Activated naive CD8-positive, alpha-beta T cell treated with anti-CD3 and anti-CD28 coated beads, Interleukin-2, amount 10 ng/mL, durations not matched to agents 7 days and 5 days (primary cell): ENCODE data around the gene CRACR2B. TPM values are rescaled to one million over a fixed set of nuclear protein-coding genes. Genes with fewer than 3 reads are reported as not detected.

ENCODE experiments used
- ATAC-seq: fragments of 150-1000 bp; cut with Tn5 transposase; one replicate; pipeline ENCODE4 v1.10.0; 2021; ENCODE audit warnings: low read depth, moderate library complexity
- POLR2A ChIA-PET: fragments of 350-600 bp; sonication (Branson Sonifier 250); formaldehyde crosslinking; loops from one replicate; lab custom pipeline; 2021; ENCODE audit warnings: antibody characterized with exemption; lab: Charles Lee
- DNase-seq: peaks from one replicate; pipeline ENCODE4 v3.0.0; 2021
- H3K27ac Mint-ChIP-seq: one replicate; pipeline ENCODE4 v1.8.0; 2022; ENCODE audit warnings: mild to moderate bottlenecking, mixed read lengths
- H3K27me3 Mint-ChIP-seq: one replicate; pipeline ENCODE4 v1.8.0; 2022; ENCODE audit warnings: mild to moderate bottlenecking, moderate library complexity, mixed read lengths
- H3K36me3 Mint-ChIP-seq: one replicate; pipeline ENCODE4 v1.8.0; 2021; ENCODE audit warnings: mild to moderate bottlenecking, mixed read lengths
- H3K4me1 Mint-ChIP-seq: one replicate; pipeline ENCODE4 v1.8.0; 2021; ENCODE audit warnings: mixed read lengths
- H3K4me3 Mint-ChIP-seq: one replicate; pipeline ENCODE4 v1.8.0; 2022; ENCODE audit warnings: mild to moderate bottlenecking, moderate library complexity, mixed read lengths
- H3K9me3 Mint-ChIP-seq: one replicate; pipeline ENCODE4 v1.8.0; 2021; ENCODE audit warnings: mixed read lengths
- total RNA-seq, 2 experiments: library from RNA; stranded (reverse); gene quantifications; one replicate each; pipeline ENCODE4 v1.2.3, GENCODE V29; 2021

The CRACR2B gene
- 10 to 100 TPM; 10.5 to 11.2 TPM for total RNA-seq

DNA sequence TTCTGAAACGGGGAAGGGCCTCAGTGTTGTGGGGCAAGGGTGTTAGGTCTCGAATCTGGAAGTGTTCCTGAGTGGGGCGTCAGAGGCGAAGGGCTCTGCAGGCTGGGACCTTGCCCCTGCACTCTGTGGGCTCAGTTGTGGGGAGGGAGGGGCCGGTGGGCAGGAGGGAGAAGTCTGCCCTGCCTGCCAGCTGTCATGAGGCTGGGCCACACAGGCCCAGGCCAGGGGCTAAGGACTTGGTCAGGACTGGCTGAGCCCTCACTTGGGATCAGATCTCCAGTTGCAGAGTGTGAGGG is at the start of gene CRACR2B:
Gene CRACR2B (plus strand): TSS at position 23 of the 296 bp plus-strand sequence. CDS start 689 bp downstream, outside the sequence.
- H3K27ac Mint-ChIP-seq: peak within 1 kb of the TSS; percentile 77
- H3K4me1 Mint-ChIP-seq: peaks cover 15% of the 10 kb centered on the region
- H3K36me3 Mint-ChIP-seq: peaks cover 6% of the 10 kb centered on the region
- ATAC-seq (no peak), DNase-seq (no peak)
- peak within 1 kb of the TSS; percentile 83 for H3K4me3 Mint-ChIP-seq
- POLR2A ChIA-PET: interaction anchor here (2.1 to 9.6 kb wide), 3 partner anchors 8 to 19 kb away, joined by 8 to 67 read pairs (median 39); partner anchors contain the start of genes PNPLA2, POLR2L, RPLP2 and TSPAN4
- peaks cover 30% of the 10 kb centered on the region for H3K27me3 Mint-ChIP-seq
- no peaks in the 10 kb centered on the region for H3K9me3 Mint-ChIP-seq

DNA sequence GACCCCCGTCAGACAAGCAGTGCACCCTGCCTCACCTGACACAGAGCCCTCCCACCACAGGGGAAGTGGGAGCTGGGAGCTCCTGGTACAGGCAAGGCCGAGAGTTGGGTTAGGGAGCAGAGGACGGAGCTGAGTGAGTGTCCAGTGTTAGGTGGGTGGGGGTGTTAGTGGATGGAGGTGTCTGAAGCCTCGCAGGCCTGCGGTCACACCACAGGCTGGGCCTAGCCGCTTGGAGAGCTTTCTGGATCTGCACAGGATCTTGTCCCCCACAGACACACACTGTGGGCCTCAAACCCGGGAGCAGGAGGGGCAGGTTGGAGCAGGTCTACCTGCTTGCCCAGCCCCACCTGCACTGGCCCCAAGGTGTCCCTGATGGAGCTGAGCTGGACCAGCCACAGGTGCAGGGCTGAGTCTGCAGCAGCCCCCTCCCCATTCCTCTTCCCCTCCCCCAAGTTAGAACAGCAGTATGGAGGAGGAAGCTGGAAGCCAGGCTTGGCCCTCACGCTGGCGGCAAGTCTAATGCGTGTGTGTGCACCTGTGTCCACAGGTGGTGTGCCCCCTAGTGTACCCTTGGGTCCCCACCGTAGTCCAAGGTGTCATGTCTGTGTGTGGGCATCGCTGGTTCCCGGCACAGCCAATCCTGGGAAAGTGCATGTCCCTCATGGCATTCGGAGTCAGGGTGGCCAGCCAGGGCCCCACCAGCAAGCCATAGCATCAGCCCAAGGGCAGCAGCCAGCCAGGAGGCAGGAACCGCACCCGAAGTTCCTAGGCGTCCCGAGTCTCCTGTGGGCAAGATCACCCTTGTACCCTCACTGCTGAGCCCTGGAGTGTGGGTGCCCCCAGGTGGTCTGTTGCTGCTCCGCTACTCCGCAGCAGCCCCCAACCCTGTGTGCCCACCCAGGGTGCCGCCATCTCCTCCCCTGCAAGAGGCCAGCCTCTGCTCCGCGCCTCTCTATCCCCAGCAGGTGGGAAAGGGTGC is 48.5 kb upstream of the CRACR2B start:
- Mint-ChIP-seq H3K36me3 (peaks cover 5% of the 10 kb centered on the region), H3K4me1 (peaks cover 16% of the 10 kb centered on the region), H3K27ac (no peak overlapping the region), H3K4me3 (peak overlapping the region; percentile 48), H3K9me3 (no peaks in the 10 kb centered on the region), H3K27me3 (no peaks in the 10 kb centered on the region)
- no peak for ATAC-seq
- POLR2A ChIA-PET: interaction anchor here (0.7 to 3.7 kb wide), 8 partner anchors 11 to 161 kb away, joined by 3 to 20 read pairs (median 4); partner anchors contain the start of genes CEND1 and PNPLA2
- no peak for DNase-seq

DNA sequence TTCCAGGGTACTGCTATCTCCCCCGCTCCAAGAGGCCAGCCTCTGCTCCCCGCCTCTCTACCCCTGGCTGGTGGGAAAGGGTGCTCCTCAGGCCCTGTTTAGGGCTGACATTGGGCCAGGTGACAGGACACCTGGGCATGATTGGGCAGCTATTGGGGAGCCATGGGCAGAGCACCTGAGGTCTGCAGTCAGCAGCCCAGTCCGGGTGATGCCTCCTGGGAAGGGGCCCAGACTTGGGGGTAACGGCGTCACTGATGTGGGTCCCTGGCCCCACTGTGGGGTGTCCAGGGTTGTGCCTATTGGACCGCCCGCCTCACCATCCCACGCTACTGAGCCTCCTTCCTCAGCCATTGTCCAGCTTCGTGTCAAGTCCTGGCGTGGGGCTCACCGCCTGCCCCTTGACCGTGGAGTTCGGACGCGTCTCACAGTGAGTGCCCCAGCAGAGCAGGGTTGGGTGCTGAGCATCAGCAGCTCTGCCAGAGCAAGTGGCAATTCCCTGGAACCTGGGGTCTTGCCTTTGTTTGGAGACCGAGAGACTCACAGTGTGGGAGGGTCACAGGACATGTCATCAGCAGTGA is 47.7 kb upstream of the CRACR2B start:
- no peaks in the 10 kb centered on the region for H3K27me3 Mint-ChIP-seq
- no peak overlapping the region for H3K27ac Mint-ChIP-seq
- POLR2A ChIA-PET: interaction anchor here (3.7 kb wide), 1 partner anchor 10 kb away, joined by 20 read pairs; the partner anchor contains the start of gene CEND1
- H3K9me3 Mint-ChIP-seq: no peaks in the 10 kb centered on the region
- peaks cover 5% of the 10 kb centered on the region for H3K36me3 Mint-ChIP-seq
- DNase-seq: no peak
- no peak for ATAC-seq
- peaks cover 15% of the 10 kb centered on the region for H3K4me1 Mint-ChIP-seq
- H3K4me3 Mint-ChIP-seq: no peak overlapping the region

DNA sequence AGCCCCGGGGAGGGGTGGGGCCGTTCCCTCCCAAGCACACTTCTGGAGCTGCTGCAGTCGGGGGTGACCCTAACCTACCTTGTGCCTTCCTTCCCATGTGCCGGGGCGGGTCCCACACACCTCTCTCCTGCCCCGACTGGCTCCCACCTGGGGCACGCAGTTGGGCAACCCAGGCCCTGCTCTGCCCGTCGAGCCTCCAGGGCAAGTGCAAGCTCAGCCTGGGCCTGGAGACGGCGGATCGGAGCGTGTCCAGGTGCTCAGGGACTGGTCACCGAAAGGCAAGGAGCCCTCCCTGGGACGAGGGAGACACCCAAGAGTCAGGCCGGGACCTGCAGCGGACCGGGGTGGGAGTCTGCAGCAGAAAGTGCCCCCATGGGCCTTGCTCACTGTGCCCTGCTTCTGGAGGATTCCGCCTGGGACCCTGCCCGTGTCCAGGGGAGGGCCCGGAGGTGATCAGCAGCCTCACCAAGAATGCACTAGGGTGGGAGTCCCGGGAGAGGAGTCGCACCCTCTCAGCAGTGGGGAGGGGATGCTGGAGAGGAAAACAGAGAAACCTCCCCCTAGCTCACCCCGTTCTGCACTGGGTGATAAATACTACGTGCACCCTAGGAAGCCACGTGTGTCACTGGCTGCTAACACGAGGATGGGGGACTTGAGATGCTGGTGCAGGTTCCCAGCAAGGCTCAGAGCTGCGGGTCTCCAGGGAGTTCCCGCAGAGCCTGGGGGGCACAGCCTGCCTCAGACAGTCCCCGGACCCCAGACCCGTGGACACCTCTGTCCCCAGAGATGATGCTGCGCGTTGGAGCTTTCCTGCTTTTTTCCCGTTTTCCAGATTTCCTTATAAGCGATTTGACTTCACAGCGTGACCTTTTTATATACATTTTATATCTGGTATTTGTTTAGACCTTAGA is 45.2 kb upstream of the CRACR2B start:
- Mint-ChIP-seq H3K36me3 (peaks cover 5% of the 10 kb centered on the region), H3K27me3 (no peaks in the 10 kb centered on the region), H3K4me1 (peaks cover 14% of the 10 kb centered on the region), H3K9me3 (no peaks in the 10 kb centered on the region), H3K27ac (no peak overlapping the region), H3K4me3 (no peak overlapping the region)
- POLR2A ChIA-PET: no interaction called here
- ATAC-seq (no peak), DNase-seq (no peak)

DNA sequence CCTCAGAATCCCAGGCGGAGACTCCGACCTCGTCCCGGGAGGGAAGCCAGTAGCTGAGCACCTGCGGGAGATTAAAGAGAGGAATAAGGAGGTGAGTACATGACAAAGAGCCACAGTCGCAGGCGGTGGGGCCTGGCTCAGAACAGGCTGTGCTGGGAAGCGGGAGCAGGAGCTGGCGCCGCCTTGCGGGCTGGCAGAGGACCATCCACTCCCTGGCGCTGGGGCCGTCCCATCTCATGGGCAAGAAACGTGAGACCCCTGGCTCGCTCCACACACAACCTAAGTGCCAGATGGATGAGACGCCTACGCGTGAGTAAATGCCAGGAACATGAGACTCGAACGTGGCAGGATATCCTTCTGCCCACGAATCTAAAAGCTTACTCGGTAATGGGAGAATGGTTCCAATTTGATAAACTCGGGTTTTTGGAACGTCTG is 44.1 kb upstream of the CRACR2B start:
- no peak overlapping the region for H3K27ac Mint-ChIP-seq
- H3K36me3 Mint-ChIP-seq: peaks cover 5% of the 10 kb centered on the region
- POLR2A ChIA-PET: interaction anchor here (1.0 kb wide), 1 partner anchor 9 kb away, joined by 3 read pairs; no protein-coding TSS in a partner anchor
- DNase-seq: peak; percentile 44
- H3K9me3 Mint-ChIP-seq: no peaks in the 10 kb centered on the region
- H3K4me3 Mint-ChIP-seq: no peak overlapping the region
- no peak for ATAC-seq
- no peaks in the 10 kb centered on the region for H3K27me3 Mint-ChIP-seq
- peaks cover 12% of the 10 kb centered on the region for H3K4me1 Mint-ChIP-seq

DNA sequence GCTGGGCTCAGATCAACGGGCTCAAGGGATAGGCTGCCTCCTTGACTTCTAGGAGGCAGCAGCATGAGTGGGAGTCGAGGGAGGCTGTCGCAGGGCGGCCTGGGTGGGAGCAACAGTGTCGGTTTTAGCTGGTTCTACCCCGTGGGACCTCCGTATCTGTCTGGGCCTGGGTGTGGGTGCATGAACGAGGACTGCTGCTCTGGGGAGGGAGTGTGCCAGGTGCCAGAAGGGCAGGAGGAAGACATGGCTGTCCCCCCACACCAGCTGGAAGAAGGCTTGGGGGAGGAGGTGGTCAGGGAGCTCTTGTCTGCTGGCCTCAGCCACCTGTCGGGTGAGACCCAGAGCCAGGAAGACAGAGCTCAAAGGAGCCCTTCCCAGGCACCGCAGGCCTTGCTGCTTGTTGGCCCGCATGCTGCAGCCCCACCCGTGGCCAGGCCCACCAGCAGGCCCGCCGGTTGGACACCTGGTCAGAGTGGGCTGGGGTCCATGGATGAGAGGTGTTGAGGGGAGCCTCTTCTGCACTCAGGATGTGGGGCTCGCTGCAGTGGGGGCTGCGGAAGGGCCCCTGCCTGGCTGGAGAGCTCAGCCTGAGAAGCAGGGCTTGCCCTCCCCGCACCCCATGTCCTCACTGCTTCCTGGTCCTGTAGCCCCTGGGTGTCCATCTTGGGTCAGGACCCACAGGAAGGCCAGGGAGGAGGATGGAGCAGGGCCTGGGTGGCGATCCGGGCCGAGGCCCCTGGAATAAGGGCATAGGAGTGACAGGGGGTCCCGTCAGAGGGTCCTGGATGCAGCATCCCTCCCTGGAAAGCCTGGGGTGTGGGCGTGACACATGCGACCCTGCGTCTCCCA is 41.3 kb upstream of the CRACR2B start:
- no peaks in the 10 kb centered on the region for H3K9me3 Mint-ChIP-seq
- DNase-seq (no peak), ATAC-seq (no peak)
- no peaks in the 10 kb centered on the region for H3K27me3 Mint-ChIP-seq
- H3K4me1 Mint-ChIP-seq: peaks cover 7% of the 10 kb centered on the region
- peaks cover 7% of the 10 kb centered on the region for H3K36me3 Mint-ChIP-seq
- POLR2A ChIA-PET: interaction anchor here (1.1 to 1.2 kb wide), 2 partner anchors 9 to 60 kb away, joined by 3 to 7 read pairs; no protein-coding TSS in a partner anchor
- H3K27ac Mint-ChIP-seq: peak overlapping the region; percentile 30
- no peak overlapping the region for H3K4me3 Mint-ChIP-seq

DNA sequence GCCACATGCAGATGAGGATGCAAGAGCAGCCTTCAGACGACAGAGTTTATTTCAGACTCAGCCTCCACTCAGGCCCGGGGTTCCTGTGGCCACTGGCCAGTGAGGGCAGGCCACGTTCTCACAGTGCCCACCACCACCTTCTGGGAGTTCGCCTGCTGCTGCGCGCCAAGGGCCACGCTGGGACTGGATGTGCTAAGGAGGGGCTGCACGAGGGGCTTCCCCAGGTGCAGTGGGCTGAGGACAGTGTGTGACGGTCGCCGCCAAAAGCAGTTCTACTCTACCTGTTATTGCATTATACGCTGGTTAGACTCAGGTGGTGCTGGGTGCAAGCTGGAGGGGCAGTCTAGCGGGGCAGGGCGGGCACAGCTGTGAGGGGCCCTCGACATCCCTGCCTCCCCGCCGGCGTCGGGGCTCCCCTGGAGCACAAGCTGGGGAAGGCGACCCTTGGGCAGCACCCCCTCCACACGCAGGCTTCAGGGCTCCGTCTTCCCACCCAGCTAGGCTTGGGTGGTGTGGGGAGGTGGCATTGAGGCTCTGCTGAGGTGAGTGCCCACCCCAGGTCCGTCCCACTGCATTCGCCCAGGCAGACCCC is 40.5 kb upstream of the CRACR2B start:
- peaks cover 7% of the 10 kb centered on the region for H3K36me3 Mint-ChIP-seq
- POLR2A ChIA-PET: interaction anchor here (1.2 kb wide), 1 partner anchor 9 kb away, joined by 7 read pairs; no protein-coding TSS in a partner anchor
- no peak for ATAC-seq
- no peak for DNase-seq
- no peak overlapping the region for H3K4me3 Mint-ChIP-seq
- H3K9me3 Mint-ChIP-seq: no peaks in the 10 kb centered on the region
- H3K4me1 Mint-ChIP-seq: peaks cover 7% of the 10 kb centered on the region
- peak overlapping the region; percentile 25 for H3K27ac Mint-ChIP-seq
- no peaks in the 10 kb centered on the region for H3K27me3 Mint-ChIP-seq

DNA sequence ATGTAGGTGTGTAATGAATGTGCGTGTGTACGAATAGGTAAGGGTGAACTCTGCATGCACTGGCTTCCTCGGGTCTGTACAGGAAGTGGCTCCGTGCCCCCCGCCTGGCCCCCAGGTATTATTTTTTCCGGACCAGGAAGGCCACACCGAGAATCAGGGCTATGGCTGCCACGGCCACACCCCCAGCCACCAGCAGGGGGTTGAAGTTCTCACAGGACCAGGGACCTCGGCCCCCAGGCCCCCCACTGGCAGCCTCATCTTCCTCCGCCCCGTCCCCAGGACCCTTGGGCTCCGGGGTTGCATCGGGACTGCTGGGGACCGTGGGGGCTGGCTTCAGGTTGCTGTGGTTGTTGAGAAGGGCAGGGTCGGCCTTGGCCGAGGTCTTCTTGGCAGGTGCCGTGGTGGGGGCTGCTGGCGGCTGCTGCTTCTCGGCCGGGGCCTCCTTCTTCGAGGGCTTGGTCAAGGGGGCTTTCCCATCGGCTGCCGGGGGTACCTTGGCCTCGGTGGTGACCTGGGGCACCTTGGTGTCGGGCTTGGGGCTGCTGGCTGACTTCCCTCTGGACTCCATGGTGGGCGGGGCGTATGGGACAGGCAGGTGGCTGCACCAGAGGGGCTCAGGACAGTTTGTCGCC is 39.6 kb upstream of the CRACR2B start:
- Mint-ChIP-seq H3K4me3 (no peak overlapping the region), H3K4me1 (peaks cover 7% of the 10 kb centered on the region), H3K27me3 (no peaks in the 10 kb centered on the region), H3K36me3 (peaks cover 7% of the 10 kb centered on the region), H3K9me3 (no peaks in the 10 kb centered on the region), H3K27ac (no peak overlapping the region)
- DNase-seq: no peak
- POLR2A ChIA-PET: no interaction called here
- ATAC-seq: no peak

DNA sequence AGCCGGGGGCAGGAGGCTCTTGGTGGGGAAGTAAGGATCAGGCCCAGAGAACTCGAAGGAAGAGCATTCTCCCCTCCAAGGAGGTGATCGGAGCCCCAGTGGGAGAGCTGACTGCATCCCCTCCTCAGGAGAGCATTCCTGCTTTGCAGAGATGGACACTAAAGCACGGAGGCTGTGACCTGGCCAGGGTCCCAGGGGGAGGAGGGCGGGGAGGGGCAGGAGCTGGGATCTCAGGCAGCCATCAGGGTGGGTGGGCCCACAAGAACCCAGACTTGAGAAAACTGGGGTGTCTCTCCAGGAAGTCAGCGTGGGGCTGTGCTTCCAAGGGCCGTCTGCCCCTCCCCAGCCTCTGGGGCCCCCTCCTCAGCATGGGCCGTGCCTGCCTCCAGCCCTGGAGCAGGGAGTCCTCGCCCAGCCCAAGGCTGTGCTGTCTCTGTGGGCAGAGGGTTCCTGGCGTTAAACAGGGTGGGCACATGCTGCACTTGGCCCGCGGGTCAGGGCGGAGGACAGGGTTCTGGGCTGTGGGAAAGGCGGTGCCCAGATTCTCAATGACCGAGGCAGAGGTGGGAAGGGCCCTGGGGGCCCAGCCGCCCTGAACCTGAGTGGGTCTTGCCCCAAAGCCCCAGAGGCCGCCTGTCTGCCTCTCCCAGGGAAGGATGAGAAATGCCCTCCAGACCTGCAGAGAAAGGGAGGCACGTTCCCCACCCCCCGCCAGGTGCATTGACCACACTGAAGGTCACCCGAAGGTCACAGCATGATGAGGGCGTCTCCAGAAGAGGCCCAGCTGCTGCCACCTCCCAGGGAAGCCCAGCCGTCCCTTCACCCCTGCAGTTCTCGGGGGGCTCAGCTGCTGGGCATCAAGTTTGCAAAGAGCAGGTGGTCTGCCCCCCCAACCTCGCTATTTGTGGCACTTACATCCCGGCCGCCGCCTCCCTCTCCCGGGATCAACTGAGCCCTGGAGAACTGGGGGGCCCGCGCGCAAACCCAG is 38.5 kb upstream of the CRACR2B start:
- no peak overlapping the region for H3K4me3 Mint-ChIP-seq
- POLR2A ChIA-PET: interaction anchor here (0.6 to 3.5 kb wide), 3 partner anchors 11 to 17 kb away, joined by 3 to 20 read pairs (median 3); partner anchors contain the start of gene GATD1
- DNase-seq (no peak), ATAC-seq (no peak)
- H3K9me3 Mint-ChIP-seq: no peaks in the 10 kb centered on the region
- H3K27me3 Mint-ChIP-seq: no peaks in the 10 kb centered on the region
- H3K27ac Mint-ChIP-seq: no peak overlapping the region
- H3K36me3 Mint-ChIP-seq: peaks cover 3% of the 10 kb centered on the region
- peaks cover 5% of the 10 kb centered on the region for H3K4me1 Mint-ChIP-seq

DNA sequence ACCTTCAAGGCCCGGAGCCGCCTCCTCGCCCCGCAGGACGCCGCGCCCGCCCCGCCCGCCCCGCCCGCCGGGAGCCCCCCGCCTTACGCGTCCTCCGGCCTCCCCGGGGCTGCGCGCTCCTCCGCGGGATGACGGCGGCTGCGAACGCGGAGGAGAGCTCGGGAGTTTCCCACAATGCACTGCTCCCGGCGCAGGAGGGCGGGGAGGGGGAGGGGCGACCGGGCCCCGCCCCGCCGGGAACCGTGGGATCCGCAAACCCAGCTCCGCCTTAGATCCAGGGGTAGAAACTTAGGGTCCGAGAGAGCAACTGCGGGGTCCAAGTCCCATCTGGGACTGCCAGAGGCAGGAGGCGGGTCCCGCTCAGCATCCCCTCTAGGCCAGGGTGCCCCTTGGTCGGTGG is 37.8 kb upstream of the CRACR2B start, which contains the start of gene CEND1:
Gene CEND1 (minus strand): TSS at position 148 of the 400 bp plus-strand sequence. CDS start 1,514 bp downstream, outside the sequence.
- Mint-ChIP-seq H3K27ac (no peak within 1 kb of the TSS), H3K27me3 (no peaks in the 10 kb centered on the region), H3K36me3 (peaks cover 3% of the 10 kb centered on the region), H3K9me3 (no peaks in the 10 kb centered on the region), H3K4me3 (no peak within 1 kb of the TSS), H3K4me1 (peaks cover 5% of the 10 kb centered on the region)
- peak; percentile 16 for ATAC-seq
- DNase-seq: no peak
- POLR2A ChIA-PET: interaction anchor here (0.6 to 3.5 kb wide), 3 partner anchors 12 to 17 kb away, joined by 3 to 20 read pairs (median 3); partner anchors contain the start of gene GATD1
